Measurements from ENCODE around the gene RAPGEF4.

The RAPGEF4 gene

GRCh38 chr2:172998547-172999272, 263.1 kb downstream of the RAPGEF4 start:
- peaks cover 0 to 4% of the 10 kb centered on the region in 2 donors for H3K4me1 ChIP-seq (ENCODE audit: control insufficient read depth in 1 of 2, insufficient read depth in 2 of 2, low read length in 2 of 2)
- H3K9ac ChIP-seq (ENCODE audit: low read depth in 1 of 2, low read length in 2 of 2) = no peak overlapping the region
- H3K9me3 ChIP-seq (ENCODE audit: control insufficient read depth in 1 of 2, low read length in 2 of 2) = no peaks in the 10 kb centered on the region
- H3K36me3 ChIP-seq (ENCODE audit: control insufficient read depth in 1 of 2, insufficient read depth in 2 of 2, low read length in 2 of 2) = no peaks in the 10 kb centered on the region
- H3K27ac ChIP-seq (ENCODE audit: low read depth, low read length) = no peak overlapping the region
- H3K27me3 ChIP-seq (ENCODE audit: control insufficient read depth in 1 of 2, insufficient read depth in 2 of 2, low read length in 2 of 2) = no peaks in the 10 kb centered on the region
- no peak overlapping the region for H3K4me3 ChIP-seq (ENCODE audit: low read depth in 1 of 2, low read length in 2 of 2)

GRCh38 chr2:172999641-173000386, 264.2 kb downstream of the RAPGEF4 start:
- Histone ChIP-seq H3K4me1 (ENCODE audit: control insufficient read depth in 1 of 2, insufficient read depth in 2 of 2, low read length in 2 of 2) (peaks cover 0 to 4% of the 10 kb centered on the region in 2 donors), H3K27ac (ENCODE audit: low read depth, low read length) (no peak overlapping the region), H3K9ac (ENCODE audit: low read depth in 1 of 2, low read length in 2 of 2) (no peak overlapping the region)

GRCh38 chr2:173001664-173002604, 266.3 kb downstream of the RAPGEF4 start:
- Histone ChIP-seq H3K27ac (ENCODE audit: low read depth, low read length) (no peak overlapping the region), H3K4me1 (ENCODE audit: control insufficient read depth in 1 of 2, insufficient read depth in 2 of 2, low read length in 2 of 2) (peaks cover 0 to 4% of the 10 kb centered on the region in 2 donors), H3K4me3 (ENCODE audit: low read depth in 1 of 2, low read length in 2 of 2) (no peak overlapping the region), H3K27me3 (ENCODE audit: control insufficient read depth in 1 of 2, insufficient read depth in 2 of 2, low read length in 2 of 2) (no peaks in the 10 kb centered on the region), H3K36me3 (ENCODE audit: control insufficient read depth in 1 of 2, insufficient read depth in 2 of 2, low read length in 2 of 2) (no peaks in the 10 kb centered on the region), H3K9ac (ENCODE audit: low read depth in 1 of 2, low read length in 2 of 2) (no peak overlapping the region), H3K9me3 (ENCODE audit: control insufficient read depth in 1 of 2, low read length in 2 of 2) (no peaks in the 10 kb centered on the region)

More at GRCh38 chr2:172999641-173000386, 264.2 kb downstream of the RAPGEF4 start:
- Histone ChIP-seq H3K9me3 (ENCODE audit: control insufficient read depth in 1 of 2, low read length in 2 of 2) (no peaks in the 10 kb centered on the region), H3K36me3 (ENCODE audit: control insufficient read depth in 1 of 2, insufficient read depth in 2 of 2, low read length in 2 of 2) (no peaks in the 10 kb centered on the region), H3K4me3 (ENCODE audit: low read depth in 1 of 2, low read length in 2 of 2) (no peak overlapping the region), H3K27me3 (ENCODE audit: control insufficient read depth in 1 of 2, insufficient read depth in 2 of 2, low read length in 2 of 2) (no peaks in the 10 kb centered on the region)

GRCh38 chr2:173002751-173003541, 267.3 kb downstream of the RAPGEF4 start:
- Histone ChIP-seq H3K27ac (ENCODE audit: low read depth, low read length) (no peak overlapping the region), H3K4me3 (ENCODE audit: low read depth in 1 of 2, low read length in 2 of 2) (no peak overlapping the region), H3K9me3 (ENCODE audit: control insufficient read depth in 1 of 2, low read length in 2 of 2) (no peaks in the 10 kb centered on the region), H3K9ac (ENCODE audit: low read depth in 1 of 2, low read length in 2 of 2) (no peak overlapping the region), H3K27me3 (ENCODE audit: control insufficient read depth in 1 of 2, insufficient read depth in 2 of 2, low read length in 2 of 2) (no peaks in the 10 kb centered on the region), H3K4me1 (ENCODE audit: control insufficient read depth in 1 of 2, insufficient read depth in 2 of 2, low read length in 2 of 2) (peaks cover 0 to 4% of the 10 kb centered on the region in 2 donors), H3K36me3 (ENCODE audit: control insufficient read depth in 1 of 2, insufficient read depth in 2 of 2, low read length in 2 of 2) (no peaks in the 10 kb centered on the region)

- Histone ChIP-seq H3K27ac (ENCODE audit: low read depth, low read length) (no peak overlapping the region), H3K4me3 (ENCODE audit: low read depth in 1 of 2, low read length in 2 of 2) (no peak overlapping the region), H3K36me3 (ENCODE audit: control insufficient read depth in 1 of 2, insufficient read depth in 2 of 2, low read length in 2 of 2) (no peaks in the 10 kb centered on the region), H3K27me3 (ENCODE audit: control insufficient read depth in 1 of 2, insufficient read depth in 2 of 2, low read length in 2 of 2) (no peaks in the 10 kb centered on the region), H3K4me1 (ENCODE audit: control insufficient read depth in 1 of 2, insufficient read depth in 2 of 2, low read length in 2 of 2) (no peaks in the 10 kb centered on the region), H3K9ac (ENCODE audit: low read depth in 1 of 2, low read length in 2 of 2) (no peak overlapping the region), H3K9me3 (ENCODE audit: control insufficient read depth in 1 of 2, low read length in 2 of 2) (no peaks in the 10 kb centered on the region)
Measured at GRCh38 chr2:173008786-173009185, 273.1 kb downstream of the RAPGEF4 start.

- Histone ChIP-seq H3K36me3 (ENCODE audit: control insufficient read depth in 1 of 2, insufficient read depth in 2 of 2, low read length in 2 of 2) (no peaks in the 10 kb centered on the region), H3K9me3 (ENCODE audit: control insufficient read depth in 1 of 2, low read length in 2 of 2) (no peaks in the 10 kb centered on the region), H3K9ac (ENCODE audit: low read depth in 1 of 2, low read length in 2 of 2) (no peak overlapping the region), H3K4me3 (ENCODE audit: low read depth in 1 of 2, low read length in 2 of 2) (no peak overlapping the region), H3K27me3 (ENCODE audit: control insufficient read depth in 1 of 2, insufficient read depth in 2 of 2, low read length in 2 of 2) (no peaks in the 10 kb centered on the region), H3K27ac (ENCODE audit: low read depth, low read length) (no peak overlapping the region), H3K4me1 (ENCODE audit: control insufficient read depth in 1 of 2, insufficient read depth in 2 of 2, low read length in 2 of 2) (no peaks in the 10 kb centered on the region)
Measured at GRCh38 chr2:173010233-173010632, 274.6 kb downstream of the RAPGEF4 start.

GRCh38 chr2:173016451-173016850, 280.8 kb downstream of the RAPGEF4 start:
- Histone ChIP-seq H3K9me3 (ENCODE audit: control insufficient read depth in 1 of 2, low read length in 2 of 2) (no peaks in the 10 kb centered on the region), H3K9ac (ENCODE audit: low read depth in 1 of 2, low read length in 2 of 2) (no peak overlapping the region), H3K4me1 (ENCODE audit: control insufficient read depth in 1 of 2, insufficient read depth in 2 of 2, low read length in 2 of 2) (no peaks in the 10 kb centered on the region), H3K27me3 (ENCODE audit: control insufficient read depth in 1 of 2, insufficient read depth in 2 of 2, low read length in 2 of 2) (no peaks in the 10 kb centered on the region), H3K36me3 (ENCODE audit: control insufficient read depth in 1 of 2, insufficient read depth in 2 of 2, low read length in 2 of 2) (no peaks in the 10 kb centered on the region), H3K27ac (ENCODE audit: low read depth, low read length) (no peak overlapping the region), H3K4me3 (ENCODE audit: low read depth in 1 of 2, low read length in 2 of 2) (no peak overlapping the region)

- Histone ChIP-seq H3K36me3 (ENCODE audit: control insufficient read depth in 1 of 2, insufficient read depth in 2 of 2, low read length in 2 of 2) (no peaks in the 10 kb centered on the region), H3K27me3 (ENCODE audit: control insufficient read depth in 1 of 2, insufficient read depth in 2 of 2, low read length in 2 of 2) (no peaks in the 10 kb centered on the region), H3K4me1 (ENCODE audit: control insufficient read depth in 1 of 2, insufficient read depth in 2 of 2, low read length in 2 of 2) (no peaks in the 10 kb centered on the region), H3K9me3 (ENCODE audit: control insufficient read depth in 1 of 2, low read length in 2 of 2) (no peaks in the 10 kb centered on the region), H3K27ac (ENCODE audit: low read depth, low read length) (no peak overlapping the region), H3K4me3 (ENCODE audit: low read depth in 1 of 2, low read length in 2 of 2) (no peak overlapping the region), H3K9ac (ENCODE audit: low read depth in 1 of 2, low read length in 2 of 2) (no peak overlapping the region)
Measured at GRCh38 chr2:173017646-173018420, 282.2 kb downstream of the RAPGEF4 start.

GRCh38 chr2:173019755-173020154, 284.1 kb downstream of the RAPGEF4 start:
- H3K27ac ChIP-seq (ENCODE audit: low read depth, low read length) = no peak overlapping the region
- no peaks in the 10 kb centered on the region for H3K9me3 ChIP-seq (ENCODE audit: control insufficient read depth in 1 of 2, low read length in 2 of 2)

More at GRCh38 chr2:173019755-173020154, 284.1 kb downstream of the RAPGEF4 start:
- Histone ChIP-seq H3K9ac (ENCODE audit: low read depth in 1 of 2, low read length in 2 of 2) (no peak overlapping the region), H3K4me1 (ENCODE audit: control insufficient read depth in 1 of 2, insufficient read depth in 2 of 2, low read length in 2 of 2) (no peaks in the 10 kb centered on the region), H3K4me3 (ENCODE audit: low read depth in 1 of 2, low read length in 2 of 2) (no peak overlapping the region), H3K36me3 (ENCODE audit: control insufficient read depth in 1 of 2, insufficient read depth in 2 of 2, low read length in 2 of 2) (no peaks in the 10 kb centered on the region), H3K27me3 (ENCODE audit: control insufficient read depth in 1 of 2, insufficient read depth in 2 of 2, low read length in 2 of 2) (no peaks in the 10 kb centered on the region)

All from duodenal mucosa (tissue), 2 donors.